Measurements from ENCODE around the gene NLRP6.

The NLRP6 gene

DNA sequence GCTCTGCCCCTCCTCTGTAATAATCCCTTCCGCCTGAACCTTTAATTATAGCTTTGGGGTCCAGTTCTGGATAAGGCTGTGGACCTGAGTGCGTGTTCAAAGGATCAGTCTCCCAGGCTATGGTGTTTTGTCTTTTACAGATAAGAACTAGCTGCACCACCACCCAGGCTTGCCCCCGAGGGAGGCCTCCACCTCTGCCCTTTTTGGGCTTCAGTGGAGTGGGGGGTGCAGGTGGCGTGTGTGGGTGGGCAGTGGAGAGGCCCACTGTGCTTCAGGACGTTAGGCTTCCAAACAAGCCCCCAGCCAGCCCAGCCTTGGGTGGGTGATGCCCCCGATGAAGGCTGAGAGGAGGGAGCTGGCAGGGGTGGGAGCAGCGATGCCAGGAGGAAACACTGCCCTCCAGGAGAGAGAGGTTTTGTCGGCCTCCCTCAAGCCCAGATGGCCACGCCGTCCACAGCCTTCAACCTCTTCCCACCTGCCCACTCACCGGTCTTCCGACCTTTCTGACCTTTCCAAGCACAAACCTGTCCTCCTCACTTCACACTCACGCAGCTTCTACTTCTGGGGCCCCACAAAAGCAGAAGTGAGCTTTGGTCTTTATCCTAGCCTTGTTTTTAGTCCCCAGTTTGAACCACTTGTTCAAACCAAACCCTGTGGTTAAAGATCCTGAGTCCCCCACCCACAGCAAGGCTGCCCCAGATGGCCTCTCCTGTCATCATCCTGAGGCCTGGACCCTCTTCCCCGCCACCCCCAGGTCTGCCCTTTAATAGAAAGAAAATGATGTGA, 21.1 kb upstream of the NLRP6 start:
- DNase-seq, result no peak

DNA sequence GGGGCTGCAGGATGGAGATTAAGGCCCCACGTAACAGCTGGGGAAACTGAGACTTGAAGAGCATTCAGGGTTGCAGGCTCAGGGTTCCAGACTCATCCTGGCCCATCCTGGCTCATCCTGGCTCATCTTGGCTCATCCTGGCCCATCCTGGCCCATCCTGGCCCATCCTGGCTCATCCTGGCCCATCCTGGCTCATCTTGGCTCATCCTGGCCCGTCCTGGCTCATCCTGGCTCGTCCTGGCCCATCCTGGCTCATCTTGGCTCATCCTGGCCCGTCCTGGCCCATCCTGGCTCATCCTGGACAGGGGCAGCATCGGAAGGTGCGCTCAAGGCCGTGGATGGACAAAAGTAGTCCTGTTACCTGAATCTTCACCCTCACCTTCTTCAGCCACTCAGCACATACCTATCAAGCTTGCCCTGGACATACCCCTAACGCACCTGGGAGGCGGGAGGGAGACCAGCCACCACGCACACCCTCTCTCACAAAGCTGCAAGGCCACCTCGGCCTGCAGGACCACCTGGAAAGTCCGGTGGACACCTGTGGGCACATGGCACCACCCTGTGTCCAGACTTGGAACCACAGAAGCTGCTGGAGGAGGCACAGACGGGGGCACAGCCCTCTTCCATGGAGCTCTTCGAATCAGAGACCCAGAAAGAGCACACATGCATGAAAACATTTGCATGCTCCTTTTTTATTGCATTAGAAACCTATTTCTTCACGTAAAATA, 20.3 kb upstream of the NLRP6 start:
- DNase-seq, result no peak

DNA sequence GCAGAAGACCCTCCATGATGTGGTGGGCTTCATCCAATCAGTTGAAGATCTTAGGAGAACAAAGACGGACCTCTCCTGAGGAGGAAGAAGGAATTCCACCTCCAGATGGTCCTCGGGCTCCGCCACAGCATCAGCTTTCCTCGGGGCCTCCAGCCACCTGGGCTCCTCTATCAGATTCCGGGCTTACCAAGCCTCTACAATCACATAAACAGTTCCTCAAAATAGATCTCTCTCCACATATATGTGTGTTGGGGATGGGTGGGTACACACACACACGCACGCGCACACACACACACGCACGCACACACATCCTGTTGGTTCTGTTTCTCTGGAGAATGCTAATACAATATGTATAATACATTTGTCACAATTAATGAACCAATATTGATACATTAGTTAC, 18.8 kb upstream of the NLRP6 start:
- no peak for DNase-seq

DNA sequence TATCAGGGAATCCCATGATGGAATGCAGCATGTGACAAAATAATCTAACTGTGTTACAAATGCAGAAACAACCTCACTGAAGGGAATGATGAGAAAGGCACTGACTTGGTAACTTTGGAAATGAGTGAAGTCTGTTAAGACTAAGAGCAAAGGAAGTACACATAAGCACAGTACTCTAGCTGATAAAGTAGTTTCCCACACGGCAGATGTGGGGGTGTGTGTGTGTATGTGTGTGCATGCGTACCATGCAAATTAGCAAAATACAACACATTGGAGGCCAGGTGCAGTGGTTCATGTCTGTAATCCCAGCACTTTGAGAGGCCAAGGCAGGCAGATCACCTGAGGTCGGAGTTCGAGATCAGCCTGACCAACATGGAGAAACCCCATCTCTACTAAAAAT, 16.6 kb upstream of the NLRP6 start:
- DNase-seq, result no peak

GRCh38 chr11:266676-267439, 11.3 kb upstream of the NLRP6 start:
- peak; percentile 57 for DNase-seq

DNA sequence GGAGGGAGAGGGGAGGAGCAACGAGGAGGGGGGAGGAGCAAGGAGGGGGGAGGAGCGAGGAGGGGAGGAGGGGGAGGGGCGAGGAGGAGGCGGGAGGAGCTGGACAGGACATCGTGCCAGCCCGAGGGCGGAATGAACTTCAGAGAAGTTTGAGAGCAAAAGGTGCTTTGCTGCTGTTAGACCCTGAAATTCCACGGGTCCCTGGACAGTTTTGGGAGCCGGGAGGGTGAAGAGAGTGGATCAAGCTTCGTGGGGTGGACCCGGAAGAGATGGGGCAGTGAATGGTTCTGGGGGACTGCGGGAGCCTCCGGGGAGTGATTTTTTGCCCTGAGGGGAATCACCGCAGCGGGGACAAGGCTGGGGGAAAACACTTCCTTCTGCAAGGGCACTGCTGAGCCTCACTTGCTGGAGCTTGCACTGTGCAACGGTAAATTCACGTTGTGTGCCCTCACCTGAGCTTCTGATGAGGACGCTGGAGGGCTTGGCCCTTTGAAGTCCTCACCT, 10.7 kb upstream of the NLRP6 start:
- DNase-seq, result peak; percentile 57

DNA sequence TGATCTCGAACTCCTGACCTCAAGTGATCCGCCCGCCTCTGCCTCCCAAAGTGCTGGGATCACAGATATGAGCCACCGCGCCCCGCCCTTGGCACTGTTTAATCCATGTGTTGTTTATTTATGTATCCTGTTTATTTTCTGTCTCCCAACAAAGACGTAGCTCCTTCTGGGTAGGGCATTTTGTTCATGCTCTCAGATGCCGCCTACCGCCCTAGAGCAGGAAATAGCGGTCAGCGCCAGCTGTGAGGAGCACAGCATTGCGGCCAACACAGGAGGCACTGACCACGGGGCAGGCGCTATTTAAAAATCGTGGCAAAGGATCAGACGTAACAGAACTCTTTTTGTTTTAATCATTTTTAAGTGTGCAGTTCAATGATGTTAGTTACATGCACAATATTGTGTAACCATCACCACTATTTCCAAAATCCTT, 9.5 kb upstream of the NLRP6 start:
- DNase-seq, result peak; percentile 36

DNA sequence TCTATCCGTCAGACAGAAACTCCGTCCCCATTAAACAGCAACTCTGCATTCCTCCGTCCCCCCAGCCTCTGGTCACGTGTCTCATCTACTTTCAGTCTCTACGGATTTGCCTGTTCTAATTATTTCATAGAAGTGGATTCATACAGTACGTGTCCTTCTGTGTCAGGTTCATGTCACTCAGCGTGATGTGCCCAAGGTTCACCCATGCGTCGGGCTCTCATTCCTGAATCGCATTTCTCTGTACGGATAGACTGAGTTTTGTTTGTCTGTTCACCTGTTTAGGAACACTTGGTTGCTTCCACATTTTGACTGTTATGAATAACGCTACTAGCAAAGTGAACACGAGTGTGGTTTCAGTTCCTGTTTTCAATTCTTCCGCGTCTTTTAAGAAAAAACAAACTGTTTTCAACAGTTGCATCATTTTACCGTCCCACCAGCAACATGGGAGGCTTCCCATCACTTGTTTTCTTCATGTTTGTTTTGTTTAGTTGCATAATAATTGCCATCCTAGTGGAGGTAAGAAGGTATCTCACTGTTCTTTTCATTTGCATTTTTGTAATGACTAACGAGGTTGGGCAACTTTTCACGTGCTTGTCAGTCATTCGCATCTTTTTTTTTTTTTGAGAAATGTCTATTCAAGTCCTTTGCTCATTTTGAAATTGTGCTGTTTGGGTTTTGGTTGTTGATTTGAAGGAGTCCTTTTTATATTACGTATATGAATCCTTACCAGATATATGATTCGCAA, 8.9 kb upstream of the NLRP6 start:
- DNase-seq, result peak; percentile 65

DNA sequence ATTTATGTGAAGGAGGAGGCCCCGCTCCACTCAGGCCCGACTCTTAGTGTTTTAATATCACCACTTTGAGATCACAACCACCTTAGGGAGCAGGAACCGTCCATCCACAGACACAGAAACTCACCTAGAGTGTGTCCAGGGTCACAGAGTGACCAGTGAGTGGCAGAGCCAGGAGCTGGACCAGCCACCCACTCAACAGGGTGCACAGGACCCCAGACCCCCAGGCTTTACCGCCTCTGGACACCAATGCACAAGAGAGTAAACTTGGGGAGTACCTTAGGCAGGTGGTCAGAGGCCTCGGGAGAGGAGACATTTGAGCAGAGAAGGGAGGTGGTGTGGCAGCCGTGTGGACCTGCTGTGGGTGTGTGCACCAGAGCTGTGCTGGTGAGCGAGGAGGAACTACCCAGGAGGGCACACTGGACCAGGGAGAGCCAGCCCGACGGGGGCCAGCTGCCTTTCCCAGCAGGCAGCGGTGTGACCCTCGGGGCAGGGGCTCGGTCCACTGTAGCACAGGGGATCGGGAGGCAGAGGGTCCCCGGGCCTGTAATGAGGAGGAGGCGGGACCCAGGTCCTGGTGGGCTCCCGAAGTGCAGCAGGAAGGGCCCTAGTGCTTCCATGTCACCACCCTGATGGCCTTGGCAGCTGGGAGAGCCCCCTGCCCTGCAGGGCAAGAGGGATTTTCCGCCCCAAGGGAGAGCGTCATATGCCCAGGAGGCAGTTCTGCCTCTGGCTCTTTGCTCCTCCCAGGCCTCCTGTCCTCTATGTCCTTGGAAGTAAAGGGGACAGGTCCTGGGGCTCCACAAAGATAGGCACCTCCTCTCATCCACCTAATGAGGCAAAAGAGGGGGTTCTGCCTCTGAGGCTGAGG, 7.5 kb upstream of the NLRP6 start:
- DNase-seq, result no peak

GRCh38 chr11:271319-271715, 6.9 kb upstream of the NLRP6 start:
- no peak for DNase-seq

DNA sequence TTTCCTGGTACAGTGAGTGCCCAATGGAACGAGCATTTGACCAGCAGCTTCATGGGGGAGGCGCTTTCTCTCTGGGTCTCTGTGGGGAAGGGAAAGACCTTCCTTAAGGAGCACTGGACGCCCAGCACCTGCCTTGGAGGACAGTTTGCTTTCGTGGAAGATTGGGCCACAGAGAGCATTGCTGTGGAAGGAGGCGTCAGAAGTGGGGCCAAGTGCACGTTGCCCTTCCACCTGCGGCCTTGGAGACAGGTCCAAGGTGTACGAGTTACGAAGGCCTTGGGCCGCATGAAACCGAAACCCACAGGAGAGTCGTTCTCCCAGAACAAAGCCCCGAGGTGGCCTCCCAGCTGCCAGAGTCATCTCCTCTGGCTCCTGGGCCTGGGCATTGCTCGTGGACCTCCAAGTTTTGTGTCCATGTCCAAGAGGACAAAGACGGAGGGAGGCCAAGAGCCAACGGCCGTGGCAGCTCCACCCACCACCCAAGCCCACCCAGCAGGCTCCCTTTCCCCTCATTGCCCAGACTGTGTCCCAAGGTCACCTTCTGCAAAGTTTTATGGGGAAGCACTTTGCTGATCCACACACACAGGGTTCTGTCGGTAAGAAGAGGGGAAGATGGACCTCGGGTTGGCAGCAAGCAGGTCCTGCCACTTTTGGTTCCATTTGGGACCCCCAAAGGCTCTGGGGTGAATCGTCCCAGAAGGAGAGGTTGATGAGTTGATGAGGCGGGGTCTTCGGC, 5.8 kb upstream of the NLRP6 start:
- DNase-seq, result no peak

- DNase-seq, result no peak
Observed at GRCh38 chr11:272931-273198, 5.3 kb upstream of the NLRP6 start.

GRCh38 chr11:276219-276618, 2.0 kb upstream of the NLRP6 start:
- no peak for DNase-seq

DNA sequence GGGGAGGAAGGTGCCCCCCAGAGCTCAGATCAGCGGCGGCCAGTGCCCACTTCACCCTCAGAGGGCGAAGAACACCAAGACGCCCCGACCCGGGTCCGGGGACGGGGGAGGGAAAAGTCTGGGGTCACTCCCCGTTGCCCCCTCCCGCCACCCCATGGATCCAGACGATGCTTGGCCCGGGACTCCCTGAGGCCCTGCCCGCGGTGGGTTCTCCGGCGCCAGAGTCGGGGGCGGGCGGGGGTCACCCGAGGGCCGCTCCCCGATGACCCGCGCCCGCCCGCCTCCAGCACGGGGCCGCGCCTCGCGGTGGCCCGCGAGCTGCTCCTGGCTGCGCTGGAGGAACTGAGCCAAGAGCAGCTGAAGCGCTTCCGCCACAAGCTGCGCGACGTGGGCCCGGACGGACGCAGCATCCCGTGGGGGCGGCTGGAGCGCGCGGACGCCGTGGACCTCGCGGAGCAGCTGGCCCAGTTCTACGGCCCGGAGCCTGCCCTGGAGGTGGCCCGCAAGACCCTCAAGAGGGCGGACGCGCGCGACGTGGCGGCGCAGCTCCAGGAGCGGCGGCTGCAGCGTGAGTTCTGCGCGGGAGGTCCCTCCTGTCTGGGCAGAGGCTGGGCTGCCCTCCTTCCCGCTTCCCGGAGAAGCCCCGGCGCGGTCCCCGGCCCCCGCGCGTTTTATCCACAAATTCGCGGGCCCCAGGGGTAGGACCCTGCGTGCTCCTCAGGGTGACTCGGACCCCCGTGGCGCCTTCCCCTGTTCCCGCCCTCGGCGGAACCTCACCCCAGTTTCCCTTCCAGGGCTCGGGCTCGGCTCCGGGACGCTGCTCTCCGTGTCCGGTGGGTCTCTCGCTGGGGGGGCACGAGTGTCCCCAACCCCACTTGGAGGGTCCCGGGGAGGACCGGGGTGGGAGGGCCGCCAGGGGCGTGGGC, 1.1 kb downstream of the NLRP6 start:
- DNase-seq, result no peak

DNA sequence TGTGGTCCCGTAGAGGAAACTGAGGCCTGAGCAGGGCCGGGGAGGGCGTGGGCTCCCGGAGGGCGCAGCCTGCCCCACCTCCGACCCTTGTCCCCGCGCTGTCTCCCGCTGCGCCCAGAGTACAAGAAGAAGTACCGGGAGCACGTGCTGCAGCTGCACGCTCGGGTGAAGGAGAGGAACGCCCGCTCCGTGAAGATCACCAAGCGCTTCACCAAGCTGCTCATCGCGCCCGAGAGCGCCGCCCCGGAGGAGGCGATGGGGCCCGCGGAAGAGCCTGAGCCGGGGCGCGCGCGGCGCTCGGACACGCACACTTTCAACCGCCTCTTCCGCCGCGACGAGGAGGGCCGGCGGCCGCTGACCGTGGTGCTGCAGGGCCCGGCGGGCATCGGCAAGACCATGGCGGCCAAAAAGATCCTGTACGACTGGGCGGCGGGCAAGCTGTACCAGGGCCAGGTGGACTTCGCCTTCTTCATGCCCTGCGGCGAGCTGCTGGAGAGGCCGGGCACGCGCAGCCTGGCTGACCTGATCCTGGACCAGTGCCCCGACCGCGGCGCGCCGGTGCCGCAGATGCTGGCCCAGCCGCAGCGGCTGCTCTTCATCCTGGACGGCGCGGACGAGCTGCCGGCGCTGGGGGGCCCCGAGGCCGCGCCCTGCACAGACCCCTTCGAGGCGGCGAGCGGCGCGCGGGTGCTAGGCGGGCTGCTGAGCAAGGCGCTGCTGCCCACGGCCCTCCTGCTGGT, 1.9 kb downstream of the NLRP6 start:
- peak; percentile 10 for DNase-seq

GRCh38 chr11:280706-281485, 2.7 kb downstream of the NLRP6 start:
- DNase-seq, result peak; percentile 21

- DNase-seq, result no peak
Observed at GRCh38 chr11:281486-282161, 3.4 kb downstream of the NLRP6 start.

GRCh38 chr11:282171-282570, 4.0 kb downstream of the NLRP6 start:
- DNase-seq, result no peak

Data from stimulated activated naive CD4-positive, alpha-beta T cell treated with Interleukin-2 at 50 U/mL for 16 hours (primary cell).